H1 (cell line): Measurements from ENCODE around the gene MBD5. TPM values are rescaled to one million over a fixed set of nuclear protein-coding genes. Genes with fewer than 3 reads are reported as not detected.

Experiments used
- CTCF ChIA-PET: fragments of 300-600 bp; sonication (Branson Sonifier 250); formaldehyde crosslinking; loops from one replicate; lab custom pipeline; 2021; ENCODE audit not compliant: partially characterized antibody; lab: Charles Lee
- POLR2A ChIA-PET: fragments of 300-600 bp; sonication (Branson Sonifier 250); formaldehyde crosslinking; loops from one replicate; lab custom pipeline; 2021; ENCODE audit warnings: inconsistent platforms; ENCODE audit not compliant: partially characterized antibody; lab: Charles Lee
- DNase-seq, 2 experiments: peaks; one replicate each; pipeline versions ENCODE4 v3.0.0 to v3.0.0-alpha.2; 2010 to 2022; ENCODE audit warnings: low spot score in 2 of 2, low read depth in 1 of 2, mixed read lengths in 1 of 2
- FAIRE-seq: peaks from 2 replicates; lab custom pipeline; 2011; peaks lifted over from hg19 to GRCh38; lab: Jason Lieb, UNC
- H2AFZ ChIP-seq: 2 replicates; pipeline ENCODE4 v1.8.1; 2012; ENCODE audit warnings: low read length, inconsistent platforms
- H2AK5ac ChIP-seq: 2 replicates; pipeline ENCODE4 v1.6.1; 2013; ENCODE audit warnings: low read depth, low read length
- H2BK120ac ChIP-seq: replicated peaks from 2 replicates; pipeline ENCODE3; 2013; ENCODE audit warnings: low read depth, low read length, inconsistent platforms
- H2BK12ac ChIP-seq: 2 replicates; pipeline ENCODE4 v1.6.1; 2013; ENCODE audit warnings: low read depth, low read length
- H2BK15ac ChIP-seq: 2 replicates; pipeline ENCODE4 v1.6.1; 2013; ENCODE audit warnings: low read length
- H2BK20ac ChIP-seq: 2 replicates; pipeline ENCODE4 v1.6.1; 2013; ENCODE audit warnings: low read length
- H2BK5ac ChIP-seq: 2 replicates; pipeline ENCODE4 v1.6.1; 2013; ENCODE audit warnings: low read depth, low read length
- H3K14ac ChIP-seq: 2 replicates; pipeline ENCODE4 v1.6.1; 2013; ENCODE audit warnings: inconsistent platforms; ENCODE audit not compliant: insufficient read length
- H3K18ac ChIP-seq: 2 replicates; pipeline ENCODE4 v1.6.1; 2013; ENCODE audit warnings: low read length; ENCODE audit errors: extremely low read depth
- H3K23ac ChIP-seq: 2 replicates; pipeline ENCODE4 v1.6.1; 2013; ENCODE audit warnings: inconsistent platforms; ENCODE audit not compliant: insufficient read length
- H3K23me2 ChIP-seq: 2 replicates; pipeline ENCODE4 v1.6.1; 2013; ENCODE audit warnings: low read depth, low read length
- H3K27ac ChIP-seq: 2 replicates; pipeline ENCODE4 v1.6.1; 2011; ENCODE audit warnings: low read depth, low read length, inconsistent platforms
- H3K27me3 ChIP-seq, 4 experiments: replicated peaks in 1 of 4; 1 replicate in 1 of 4; 2 replicates in 3 of 4; pipeline versions ENCODE4 v1.6.1 to v1.8.1; 2011 to 2013; ENCODE audit warnings: low read length in 3 of 4, mild to moderate bottlenecking in 3 of 4, inconsistent platforms in 2 of 4, mixed read lengths in 2 of 4, moderate library complexity in 1 of 4; ENCODE audit not compliant: control insufficient read depth in 3 of 4, insufficient read depth in 3 of 4; ENCODE audit errors: extremely low read depth in 1 of 4
- H3K36me3 ChIP-seq, 4 experiments: 2 replicates each; pipeline versions ENCODE4 v1.6.1 to v1.8.1; 2011 to 2013; ENCODE audit warnings: mild to moderate bottlenecking in 4 of 4, low read length in 3 of 4, moderate library complexity in 2 of 4, control low read depth in 1 of 4, inconsistent platforms in 1 of 4; ENCODE audit not compliant: insufficient read depth in 4 of 4, control insufficient read depth in 2 of 4
- H3K4ac ChIP-seq: replicated peaks from 2 replicates; pipeline ENCODE3; 2013; ENCODE audit warnings: low read length, low read depth, mixed read lengths, inconsistent platforms; ENCODE audit not compliant: insufficient read length
- H3K4me1 ChIP-seq, 4 experiments: replicated peaks in 1 of 4; 1 replicate in 1 of 4; 2 replicates in 3 of 4; pipeline versions ENCODE4 v1.6.1 to v1.8.1; 2011 to 2013; ENCODE audit warnings: low read length in 3 of 4, inconsistent platforms in 2 of 4, mixed read lengths in 1 of 4; ENCODE audit not compliant: insufficient read depth in 4 of 4, control insufficient read depth in 3 of 4
- H3K4me2 ChIP-seq, 2 experiments: 2 replicates each; pipeline versions ENCODE4 v1.6.1 to v1.8.1; 2011 to 2013; ENCODE audit warnings: low read depth in 2 of 2, low read length in 2 of 2, control low read depth in 1 of 2, inconsistent platforms in 1 of 2, mild to moderate bottlenecking in 1 of 2; ENCODE audit not compliant: insufficient read depth in 1 of 2
- H3K4me3 ChIP-seq, 4 experiments: fragments of 200-600, 300-600 bp in 1 of 4; sonication (generic), shearing (Covaris generic), sonication (Bioruptor Twin) in 1 of 4; 2 replicates each; pipeline versions ENCODE4 v1.5.1 to v1.8.1; 2011 to 2016; ENCODE audit warnings: low read length in 4 of 4, low read depth in 3 of 4, control low read depth in 2 of 4, inconsistent platforms in 2 of 4, mild to moderate bottlenecking in 2 of 4, mixed read lengths in 1 of 4, moderate library complexity in 1 of 4; ENCODE audit not compliant: insufficient read depth in 2 of 4; ENCODE audit errors: extremely low read depth in 1 of 4
- H3K56ac ChIP-seq: replicated peaks from 2 replicates; pipeline ENCODE3; 2013; ENCODE audit warnings: low read depth, mild to moderate bottlenecking, mixed read lengths, low read length, inconsistent platforms; ENCODE audit not compliant: insufficient read length
- H3K79me1 ChIP-seq: 2 replicates; pipeline ENCODE4 v1.6.1; 2013; ENCODE audit warnings: low read depth, low read length, control low read depth
- H3K79me2 ChIP-seq, 2 experiments: 2 replicates each; pipeline versions ENCODE4 v1.6.1 to v1.8.1; 2012 to 2013; ENCODE audit warnings: low read length in 2 of 2, mild to moderate bottlenecking in 2 of 2, inconsistent platforms in 1 of 2; ENCODE audit not compliant: insufficient read depth in 2 of 2, control insufficient read depth in 1 of 2
- H3K9ac ChIP-seq, 4 experiments: replicated peaks in 1 of 4; 1 replicate in 1 of 4; 2 replicates in 3 of 4; pipeline versions ENCODE4 v1.6.1 to v1.8.1; 2011 to 2013; ENCODE audit warnings: low read depth in 3 of 4, low read length in 3 of 4, control low read depth in 2 of 4, mild to moderate bottlenecking in 2 of 4, moderate library complexity in 2 of 4, inconsistent platforms in 1 of 4; ENCODE audit errors: extremely low read depth in 1 of 4
- H3K9me3 ChIP-seq, 2 experiments: 2 replicates each; pipeline versions ENCODE4 v1.6.1 to v1.8.1; 2012 to 2013; ENCODE audit warnings: mild to moderate bottlenecking in 2 of 2, moderate library complexity in 2 of 2, control low read depth in 1 of 2, inconsistent platforms in 1 of 2, low read depth in 1 of 2, low read length in 1 of 2, mixed read lengths in 1 of 2; ENCODE audit not compliant: insufficient read depth in 2 of 2
- H4K20me1 ChIP-seq, 2 experiments: replicated peaks in 1 of 2; 2 replicates each; pipeline versions ENCODE3 to v1.8.1; 2011 to 2013; ENCODE audit warnings: inconsistent platforms in 2 of 2, low read length in 2 of 2, mild to moderate bottlenecking in 1 of 2; ENCODE audit not compliant: insufficient read depth in 2 of 2, control insufficient read depth in 1 of 2
- H4K5ac ChIP-seq: 2 replicates; pipeline ENCODE4 v1.6.1; 2013; ENCODE audit warnings: low read length, low read depth, mixed read lengths, inconsistent platforms; ENCODE audit not compliant: insufficient read length
- H4K8ac ChIP-seq: 2 replicates; pipeline ENCODE4 v1.8.0; 2013; ENCODE audit warnings: mild to moderate bottlenecking, moderate library complexity, low read length, inconsistent platforms; ENCODE audit not compliant: insufficient read depth; ENCODE audit errors: extremely low read depth
- H4K91ac ChIP-seq: replicated peaks from 2 replicates; pipeline ENCODE3; 2013; ENCODE audit warnings: low read length, mixed read lengths, inconsistent platforms; ENCODE audit not compliant: insufficient read length
- BACH1 ChIP-seq: IDR thresholded peaks from 2 replicates; pipeline ENCODE4 v1.6.1; 2012; ENCODE audit warnings: low read length, improper control_type of control experiment
- CREB1 ChIP-seq: IDR thresholded peaks from 2 replicates; pipeline ENCODE4 v1.6.1; 2012; ENCODE audit warnings: inconsistent platforms
- CTBP2 ChIP-seq: IDR thresholded peaks from 2 replicates; pipeline ENCODE4 v1.7.0; 2011; ENCODE audit warnings: borderline replicate concordance, mild to moderate bottlenecking, moderate library complexity, mixed read lengths, low read length; ENCODE audit not compliant: insufficient read depth, insufficient read length
- EZH2 ChIP-seq: fragments of 200-600 bp; sonication (generic); IDR thresholded peaks from 2 replicates; pipeline ENCODE4 v1.7.1; 2012; ENCODE audit warnings: low read depth, mild to moderate bottlenecking, moderate library complexity, low read length, inconsistent platforms; ENCODE audit not compliant: severe bottlenecking
- FOSL1 ChIP-seq: IDR thresholded peaks from 2 replicates; pipeline ENCODE4 v1.6.1; 2011; ENCODE audit warnings: mild to moderate bottlenecking, low read depth, low read length, moderate library complexity; ENCODE audit not compliant: insufficient read depth
- POLR2A ChIP-seq, 2 experiments: IDR thresholded peaks; 1 replicate in 1 of 2; 2 replicates in 1 of 2; pipeline ENCODE4 v1.6.1; 2011; ENCODE audit warnings: low read depth in 2 of 2, low read length in 2 of 2, mild to moderate bottlenecking in 2 of 2; ENCODE audit errors: control extremely low read depth in 1 of 2
- POU5F1 ChIP-seq: IDR thresholded peaks from 2 replicates; pipeline ENCODE4 v1.6.1; 2011; ENCODE audit warnings: low read depth, mild to moderate bottlenecking, low read length, moderate library complexity
- RBBP5 ChIP-seq: IDR thresholded peaks from 2 replicates; pipeline ENCODE4 v1.7.1; 2012; ENCODE audit warnings: low read depth, mild to moderate bottlenecking, inconsistent platforms, low read length, moderate library complexity, borderline replicate concordance
- SP4 ChIP-seq: IDR thresholded peaks from 2 replicates; pipeline ENCODE4 v1.6.1; 2012; ENCODE audit warnings: low read length, inconsistent platforms
- SUZ12 ChIP-seq: fragments of 200-600 bp; sonication (generic); IDR thresholded peaks from 2 replicates; pipeline ENCODE4 v1.6.1; 2012; ENCODE audit warnings: mild to moderate bottlenecking, inconsistent platforms, low read length, moderate library complexity, mixed read lengths
- TAF1 ChIP-seq: IDR thresholded peaks from 2 replicates; pipeline ENCODE4 v1.6.1; 2011; ENCODE audit warnings: mild to moderate bottlenecking, low read depth, low read length
- TCF12 ChIP-seq: IDR thresholded peaks from 2 replicates; pipeline ENCODE4 v1.6.1; 2011; ENCODE audit warnings: low read depth, mild to moderate bottlenecking, low read length
- WGBS, 2 experiments: shearing (Covaris generic) in 1 of 2; methylation state at CpG; one replicate each; pipeline versions ENCODE4 v1.1.6 to v1.1.7; 2013 to 2015; ENCODE audit warnings: low lambda C conversion rate in 2 of 2, mixed read lengths in 2 of 2, inconsistent platforms in 1 of 2, low coverage in 1 of 2, missing lambda C conversion rate in 1 of 2; ENCODE audit not compliant: insufficient replicate concordance in 2 of 2, insufficient coverage in 1 of 2, insufficient read length in 1 of 2; ENCODE audit errors: extremely low coverage in 1 of 2, missing lambda C conversion rate in 1 of 2; 5-methylcytosine and 5-hydroxymethylcytosine counted together
- polyA plus RNA-seq, 7 experiments: library from polyadenylated mRNA; depleted of rRNA in 3 of 7; stranded (reverse) in 5 of 7; unstranded in 2 of 7; fragments of >200 nt in 5 of 7; fragments of 200-250 nt in 2 of 7; gene quantifications; 1 replicate in 5 of 7; 2 replicates in 1 of 7; 4 replicates in 1 of 7; pipeline versions ENCODE4 v1.2.1 to v1.2.3, GENCODE V29; 2011 to 2013; ENCODE audit warnings: missing spikeins in 2 of 7, mixed read lengths in 2 of 7
- total RNA-seq: library from RNA; stranded (reverse); fragmentation: NEBNext Ultra II Directional; extraction: Animal tissue kit (Norgen Biotek cat#: 25700); gene quantifications from 2 replicates; pipeline ENCODE4 v1.2.1, GENCODE V29; 2021
- TF ChIP-seq, protein P1 (sequence below), 3 experiments: IDR thresholded peaks; 1 replicate in 2 of 3; 2 replicates in 1 of 3; pipeline versions ENCODE4 v1.5.1 to v1.6.1; 2011; ENCODE audit warnings: low read length in 3 of 3, mild to moderate bottlenecking in 3 of 3, inconsistent platforms in 2 of 3, low read depth in 1 of 3, moderate library complexity in 1 of 3; ENCODE audit not compliant: insufficient read depth in 1 of 3; ENCODE audit errors: control extremely low read depth in 1 of 3

MBD5 gene
- total and polyA plus RNA-seq, 2 of the 8 experiments (the other 6 are each of a cell fraction or from before 2014, with no cell fraction given), result 9.7 to 29.4 TPM

DNA sequence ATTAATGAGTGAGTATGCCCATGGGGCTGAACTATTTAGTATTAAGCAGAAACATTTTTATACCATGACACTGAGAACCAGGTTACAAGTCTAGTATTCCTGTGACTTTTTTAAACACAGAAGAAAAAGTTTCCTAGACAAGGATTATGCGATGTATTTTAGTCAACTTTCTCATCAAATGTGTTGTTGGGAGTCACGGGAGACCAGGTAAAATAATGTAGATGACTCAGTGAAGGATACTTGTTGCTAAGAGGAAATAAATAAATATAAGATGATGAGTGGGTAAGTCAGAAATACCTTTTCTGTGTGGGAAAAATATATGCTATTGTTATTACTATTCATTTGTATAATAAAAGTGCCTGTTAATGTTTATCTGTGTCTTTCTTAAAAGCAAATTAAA is 23.4 kb downstream of the MBD5 start:
- ChIA-PET CTCF (interaction anchor here (1.5 kb wide), 1 partner anchor 11 kb away, joined by 3 read pairs; no protein-coding TSS in a partner anchor), POLR2A (interaction anchor here (1.2 kb wide), 1 partner anchor 24 kb away, joined by 3 read pairs; the partner anchor contains the start of genes MBD5 and ORC4)
- no peak overlapping the region for H4K91ac ChIP-seq
- H4K8ac ChIP-seq, result no peak overlapping the region
- peaks cover 0 to 4% of the 10 kb centered on the region in 2 experiments; a peak in 1 of 4 replicates for H3K79me2 ChIP-seq
- no peak for TF ChIP-seq FOSL1
- TF ChIP-seq EZH2, result no peak
- TF ChIP-seq, protein P1, sequence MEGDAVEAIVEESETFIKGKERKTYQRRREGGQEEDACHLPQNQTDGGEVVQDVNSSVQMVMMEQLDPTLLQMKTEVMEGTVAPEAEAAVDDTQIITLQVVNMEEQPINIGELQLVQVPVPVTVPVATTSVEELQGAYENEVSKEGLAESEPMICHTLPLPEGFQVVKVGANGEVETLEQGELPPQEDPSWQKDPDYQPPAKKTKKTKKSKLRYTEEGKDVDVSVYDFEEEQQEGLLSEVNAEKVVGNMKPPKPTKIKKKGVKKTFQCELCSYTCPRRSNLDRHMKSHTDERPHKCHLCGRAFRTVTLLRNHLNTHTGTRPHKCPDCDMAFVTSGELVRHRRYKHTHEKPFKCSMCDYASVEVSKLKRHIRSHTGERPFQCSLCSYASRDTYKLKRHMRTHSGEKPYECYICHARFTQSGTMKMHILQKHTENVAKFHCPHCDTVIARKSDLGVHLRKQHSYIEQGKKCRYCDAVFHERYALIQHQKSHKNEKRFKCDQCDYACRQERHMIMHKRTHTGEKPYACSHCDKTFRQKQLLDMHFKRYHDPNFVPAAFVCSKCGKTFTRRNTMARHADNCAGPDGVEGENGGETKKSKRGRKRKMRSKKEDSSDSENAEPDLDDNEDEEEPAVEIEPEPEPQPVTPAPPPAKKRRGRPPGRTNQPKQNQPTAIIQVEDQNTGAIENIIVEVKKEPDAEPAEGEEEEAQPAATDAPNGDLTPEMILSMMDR (IDR thresholded peaks at IDR 0.05; ENCODE audit: control extremely low read depth in 1 of 3, insufficient read depth in 1 of 3, low read depth in 1 of 3, low read length in 3 of 3), result no peak
- no peak for TF ChIP-seq SUZ12
- no peak for TF ChIP-seq CREB1
- TF ChIP-seq BACH1, result no peak
- TF ChIP-seq TCF12, result no peak
- TF ChIP-seq SP4, result no peak
- TF ChIP-seq POLR2A (IDR thresholded peaks at IDR 0.05; ENCODE audit: control extremely low read depth in 1 of 2, low read depth in 2 of 2, low read length in 2 of 2), result no peak
- TF ChIP-seq TAF1, result no peak
- no peak for TF ChIP-seq POU5F1
- no peak for TF ChIP-seq RBBP5
- no peak for TF ChIP-seq CTBP2
- H3K27ac ChIP-seq, result no peak overlapping the region
- no peak overlapping the region for H2BK20ac ChIP-seq
- H3K4me2 ChIP-seq, result no peak overlapping the region
- H3K18ac ChIP-seq, result no peak overlapping the region
- H3K27me3 ChIP-seq, result no peaks in the 10 kb centered on the region
- H3K36me3 ChIP-seq, result no peaks in the 10 kb centered on the region
- 93% methylated on average over 2 of the region's 2 CpGs; no CpG with 5 or more reads in 1 of the 2 experiments for WGBS, 2 experiments
- no peak overlapping the region for H2AK5ac ChIP-seq
- DNase-seq (no peak), FAIRE-seq (no peak)
- H3K79me1 ChIP-seq, result no peaks in the 10 kb centered on the region
- H3K56ac ChIP-seq, result no peak overlapping the region
- no peak overlapping the region for H2BK15ac ChIP-seq
- H3K9ac ChIP-seq, result no peak overlapping the region
- peaks cover 0 to 2% (median 0%) of the 10 kb centered on the region in 4 experiments; a peak in 2 of 7 replicates for H3K4me1 ChIP-seq
- H3K4me3 ChIP-seq, result no peak overlapping the region
- no peak overlapping the region for H2BK5ac ChIP-seq
- no peaks in the 10 kb centered on the region for H3K9me3 ChIP-seq
- H3K14ac ChIP-seq, result no peak overlapping the region
- H2BK12ac ChIP-seq, result no peak overlapping the region
- H2BK120ac ChIP-seq, result no peak overlapping the region
- H3K4ac ChIP-seq, result no peak overlapping the region
- H3K23me2 ChIP-seq, result no peaks in the 10 kb centered on the region
- H4K20me1 ChIP-seq, result no peaks in the 10 kb centered on the region
- H4K5ac ChIP-seq, result no peak overlapping the region
- no peak overlapping the region for H2AFZ ChIP-seq
- no peak overlapping the region for H3K23ac ChIP-seq
